ENCODE measurements around the gene VPS51. TPM values are rescaled to one million over a fixed set of nuclear protein-coding genes. Genes with fewer than 3 reads are reported as not detected.
A peak's percentile ranks its signal among the peaks of the same experiment; 100 is the strongest.

Gene VPS51
- total RNA-seq, 1 experiment from 2014 or later, result 113 TPM

DNA sequence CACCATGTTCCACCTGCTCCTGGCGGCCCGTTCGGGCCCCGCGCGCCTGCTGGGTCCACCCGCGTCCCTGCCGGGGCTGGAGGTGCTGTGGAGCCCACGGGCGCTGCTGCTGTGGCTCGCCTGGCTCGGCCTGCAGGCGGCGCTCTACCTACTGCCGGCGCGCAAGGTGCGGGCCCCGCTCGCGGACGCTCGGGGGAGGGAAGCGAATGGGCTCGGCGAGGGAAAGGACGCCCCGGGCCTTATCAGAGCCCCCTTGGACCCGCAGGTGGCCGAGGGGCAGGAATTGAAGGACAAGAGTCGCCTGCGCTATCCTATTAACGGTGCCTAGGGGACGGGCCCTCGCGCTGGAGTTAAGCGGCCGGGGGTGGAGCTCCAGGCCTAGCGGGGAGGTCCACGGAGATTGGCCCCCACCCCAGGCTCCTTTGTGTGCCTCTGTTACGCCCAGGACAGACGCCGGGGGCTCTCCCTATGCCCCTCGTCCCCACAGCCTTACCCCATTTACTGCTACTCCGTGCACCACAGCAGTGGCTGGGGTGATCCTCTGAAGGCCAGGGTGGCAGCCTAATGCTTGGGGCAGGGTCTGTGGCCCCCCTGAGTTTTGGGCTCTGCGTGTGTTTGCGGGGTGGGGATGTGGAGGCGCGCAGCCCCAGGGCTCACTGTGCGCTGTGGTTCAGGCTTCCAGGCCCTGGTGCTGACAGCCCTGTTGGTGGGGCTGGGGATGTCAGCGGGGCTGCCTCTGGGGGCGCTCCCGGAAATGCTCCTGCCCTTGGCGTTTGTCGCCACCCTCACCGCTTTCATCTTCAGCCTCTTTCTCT lies 16.7 kb downstream of the VPS51 start:
- H3K9me2 ChIP-seq (ENCODE audit: insufficient read depth), result no peaks in the 10 kb centered on the region
- H3K27ac ChIP-seq, result no peak overlapping the region
- peak overlapping the region; percentile 100 for H3K4me2 ChIP-seq
- H3K4me1 ChIP-seq (replicated peaks; ENCODE audit: insufficient read depth), result peaks cover 40% of the 10 kb centered on the region
- H2AFZ ChIP-seq, result peak overlapping the region; percentile 52; the same call in 1 of the 2 replicates
- H3K27me3 ChIP-seq (ENCODE audit: insufficient read depth, low read depth), result no peaks in the 10 kb centered on the region
- H4K20me1 ChIP-seq (ENCODE audit: insufficient read depth), result no peaks in the 10 kb centered on the region
- no peak for TF ChIP-seq EZH2 (IDR thresholded peaks at IDR 0.05; ENCODE audit: low read depth)
- TF ChIP-seq, protein P1, sequence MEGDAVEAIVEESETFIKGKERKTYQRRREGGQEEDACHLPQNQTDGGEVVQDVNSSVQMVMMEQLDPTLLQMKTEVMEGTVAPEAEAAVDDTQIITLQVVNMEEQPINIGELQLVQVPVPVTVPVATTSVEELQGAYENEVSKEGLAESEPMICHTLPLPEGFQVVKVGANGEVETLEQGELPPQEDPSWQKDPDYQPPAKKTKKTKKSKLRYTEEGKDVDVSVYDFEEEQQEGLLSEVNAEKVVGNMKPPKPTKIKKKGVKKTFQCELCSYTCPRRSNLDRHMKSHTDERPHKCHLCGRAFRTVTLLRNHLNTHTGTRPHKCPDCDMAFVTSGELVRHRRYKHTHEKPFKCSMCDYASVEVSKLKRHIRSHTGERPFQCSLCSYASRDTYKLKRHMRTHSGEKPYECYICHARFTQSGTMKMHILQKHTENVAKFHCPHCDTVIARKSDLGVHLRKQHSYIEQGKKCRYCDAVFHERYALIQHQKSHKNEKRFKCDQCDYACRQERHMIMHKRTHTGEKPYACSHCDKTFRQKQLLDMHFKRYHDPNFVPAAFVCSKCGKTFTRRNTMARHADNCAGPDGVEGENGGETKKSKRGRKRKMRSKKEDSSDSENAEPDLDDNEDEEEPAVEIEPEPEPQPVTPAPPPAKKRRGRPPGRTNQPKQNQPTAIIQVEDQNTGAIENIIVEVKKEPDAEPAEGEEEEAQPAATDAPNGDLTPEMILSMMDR (conservative IDR thresholded peaks at IDR 0.05), result peak; percentile 90
- CTCF ChIA-PET, result interaction anchor here (0.5 to 1.5 kb wide), 7 partner anchors 69 to 710 kb away, joined by 3 to 6 read pairs (median 3); partner anchors contain the start of genes CAPN1 and SLC25A45
- no peaks in the 10 kb centered on the region for H3K9me3 ChIP-seq (ENCODE audit: insufficient read depth, low read depth)
- peaks cover 63% of the 10 kb centered on the region for H3F3A ChIP-seq (ENCODE audit: insufficient read depth, low read depth)
- no peaks in the 10 kb centered on the region for H3K36me3 ChIP-seq (ENCODE audit: low read depth)
- peak overlapping the region; percentile 78 for H3K4me3 ChIP-seq
- peak in 1 of 2 experiments; percentile 63 for DNase-seq
- POLR2A ChIA-PET (ENCODE audit: unreplicated experiment), result interaction anchor here (0.6 to 0.7 kb wide), 6 partner anchors 9 to 267 kb away, joined by 3 to 21 read pairs (median 4); partner anchors contain the start of gene FAU
- intact Hi-C loops (cut with micrococcal nuclease; ENCODE audit: unreplicated experiment), result loop anchor here (5.0 kb wide), 1 partner anchor 220 kb away; the partner anchor contains the start of gene DPF2
- peaks cover 36% of the 10 kb centered on the region for H3K79me2 ChIP-seq (ENCODE audit: low read depth)
- no TSS peak for BruUV-seq (replicated peaks)

DNA sequence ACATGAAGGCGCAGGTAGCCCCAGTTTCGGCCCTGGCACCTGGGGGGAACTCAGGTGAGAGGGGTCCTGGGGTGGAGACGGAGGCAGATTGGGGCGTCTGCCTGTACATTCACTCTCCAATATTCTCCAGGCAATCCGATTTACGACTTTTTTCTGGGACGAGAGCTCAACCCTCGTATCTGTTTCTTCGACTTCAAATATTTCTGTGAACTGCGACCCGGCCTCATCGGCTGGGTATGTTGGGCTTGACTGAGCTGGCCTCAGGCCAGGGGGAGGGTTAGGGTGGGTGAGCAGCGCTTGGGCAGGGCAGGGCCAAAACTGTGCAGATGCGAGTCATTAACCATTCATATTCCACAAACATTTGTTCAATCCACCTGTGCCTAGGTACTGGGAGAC lies 17.3 kb downstream of the VPS51 start:
- ChIA-PET CTCF (interaction anchor here (0.5 to 1.5 kb wide), 6 partner anchors 19 to 297 kb away, joined by 3 to 5 read pairs (median 3); partner anchors contain the start of genes CAPN1 and SLC25A45), POLR2A (ENCODE audit: unreplicated experiment) (interaction anchor here (0.5 to 0.6 kb wide), 5 partner anchors 162 to 775 kb away, joined by 3 to 21 read pairs (median 4); partner anchors contain the start of gene FIBP)
- 0 out of 2 replicates have a peak, but pooled peaks cover 5% of the 10 kb centered on the region for H4K20me1 ChIP-seq (ENCODE audit: insufficient read depth)
- peaks cover 69% of the 10 kb centered on the region for H3F3A ChIP-seq (ENCODE audit: insufficient read depth, low read depth)
- no TSS peak for BruUV-seq (replicated peaks)
- intact Hi-C loops (cut with micrococcal nuclease; ENCODE audit: unreplicated experiment), result loop anchor here (5.0 kb wide), 1 partner anchor 219 kb away; the partner anchor contains the start of gene DPF2
- no peak overlapping the region for H2AFZ ChIP-seq
- no peak overlapping the region for H3K27ac ChIP-seq
- H3K27me3 ChIP-seq (ENCODE audit: insufficient read depth, low read depth), result no peaks in the 10 kb centered on the region
- peaks cover 40% of the 10 kb centered on the region for H3K4me1 ChIP-seq (replicated peaks; ENCODE audit: insufficient read depth)
- DNase-seq, result peak in 1 of 2 experiments; percentile 19
- peak overlapping the region; percentile 78; the same call in 1 of the 2 replicates for H3K4me3 ChIP-seq
- peak overlapping the region; percentile 100 for H3K4me2 ChIP-seq
- no peaks in the 10 kb centered on the region for H3K36me3 ChIP-seq (ENCODE audit: low read depth)
- peaks cover 36% of the 10 kb centered on the region for H3K79me2 ChIP-seq (ENCODE audit: low read depth)
- H3K9me2 ChIP-seq (ENCODE audit: insufficient read depth), result no peaks in the 10 kb centered on the region
- TF ChIP-seq EZH2 (IDR thresholded peaks at IDR 0.05; ENCODE audit: low read depth), result no peak
- TF ChIP-seq, protein P1 (conservative IDR thresholded peaks at IDR 0.05), result no peak
- H3K9me3 ChIP-seq (ENCODE audit: insufficient read depth, low read depth), result no peaks in the 10 kb centered on the region

DNA sequence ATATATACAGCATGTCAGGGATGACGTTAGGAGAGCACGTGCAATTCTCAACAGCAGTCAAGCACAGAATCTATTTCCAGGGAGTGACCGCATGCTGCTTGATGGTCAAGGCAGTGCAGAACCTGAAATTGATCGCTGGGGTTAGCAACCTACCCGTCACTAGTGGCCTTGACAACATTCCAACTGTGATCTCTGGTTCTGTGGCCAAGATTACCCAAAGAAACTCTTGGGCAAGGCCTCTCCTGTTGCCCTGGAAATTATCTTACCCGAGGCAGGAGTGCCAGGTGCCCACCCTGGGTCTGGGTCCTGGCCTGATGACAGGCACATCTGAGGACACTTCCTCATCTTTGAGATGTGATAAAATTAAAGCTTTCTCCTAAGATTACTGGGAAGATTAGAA lies 17.8 kb downstream of the VPS51 start:
- H3K36me3 ChIP-seq (ENCODE audit: low read depth), result no peaks in the 10 kb centered on the region
- H3K4me1 ChIP-seq (replicated peaks; ENCODE audit: insufficient read depth), result peaks cover 37% of the 10 kb centered on the region
- no peak for DNase-seq
- H2AFZ ChIP-seq, result no peak overlapping the region
- no peak overlapping the region for H3K27ac ChIP-seq
- CTCF ChIA-PET, result interaction anchor here (1.2 to 1.5 kb wide), 2 partner anchors 19 to 68 kb away, joined by 3 to 5 read pairs; partner anchors contain the start of gene CAPN1
- H3K27me3 ChIP-seq (ENCODE audit: insufficient read depth, low read depth), result no peaks in the 10 kb centered on the region
- H3K4me2 ChIP-seq, result peak overlapping the region; percentile 100; the same call in 1 of the 2 replicates
- peaks cover 36% of the 10 kb centered on the region for H3K79me2 ChIP-seq (ENCODE audit: low read depth)
- H3K9me2 ChIP-seq (ENCODE audit: insufficient read depth), result no peaks in the 10 kb centered on the region
- H3K4me3 ChIP-seq, result no peak overlapping the region
- H3F3A ChIP-seq (ENCODE audit: insufficient read depth, low read depth), result peaks cover 71% of the 10 kb centered on the region
- no peaks in the 10 kb centered on the region for H3K9me3 ChIP-seq (ENCODE audit: insufficient read depth, low read depth)
- intact Hi-C loops (cut with micrococcal nuclease; ENCODE audit: unreplicated experiment), result loop anchor here (5.0 kb wide), 1 partner anchor 218 kb away; the partner anchor contains the start of gene DPF2
- H4K20me1 ChIP-seq (ENCODE audit: insufficient read depth), result 0 out of 2 replicates have a peak, but pooled peaks cover 9% of the 10 kb centered on the region
- TF ChIP-seq, protein P1 (conservative IDR thresholded peaks at IDR 0.05), result no peak
- no peak for TF ChIP-seq EZH2 (IDR thresholded peaks at IDR 0.05; ENCODE audit: low read depth)
- POLR2A ChIA-PET (ENCODE audit: unreplicated experiment), result interaction anchor here (0.5 to 0.6 kb wide), 4 partner anchors 67 to 774 kb away, joined by 4 to 14 read pairs (median 5); partner anchors contain the start of gene FIBP
- TSS peak; percentile 15 for BruUV-seq (replicated peaks)
